GM23338 (cell line): Measurements from ENCODE around the gene TRPM7. TPM values are rescaled to one million over a fixed set of nuclear protein-coding genes. Genes with fewer than 3 reads are reported as not detected.

ENCODE experiments used
- ATAC-seq: fragments of 200-7000 bp; cut with Tn5 transposase; 3 replicates; pipeline ENCODE4 v1.9.1; 2020
- DNase-seq: peaks from one replicate; pipeline ENCODE4 v3.0.0-alpha.2; 2015; ENCODE audit warnings: low spot score
- H2AFZ ChIP-seq: fragments of 200-600 bp; sonication (generic); 2 replicates; pipeline ENCODE4 v1.8.0; 2016; ENCODE audit warnings: antibody characterized with exemption, mild to moderate bottlenecking, moderate library complexity
- H3F3A ChIP-seq: fragments of 200-600 bp; sonication (generic); replicated peaks from 2 replicates; pipeline ENCODE4 v1.8.0; 2017; ENCODE audit warnings: antibody characterized with exemption, mixed run types, low read depth
- H3K27ac ChIP-seq: fragments of 200-600 bp; sonication (generic); 2 replicates; pipeline ENCODE4 v1.6.1; 2016; ENCODE audit warnings: low read depth
- H3K27me3 ChIP-seq: fragments of 200-600 bp; sonication (generic); 2 replicates; pipeline ENCODE4 v1.8.0; 2016; ENCODE audit warnings: mild to moderate bottlenecking, mixed run types, moderate library complexity; ENCODE audit not compliant: insufficient read depth
- H3K36me3 ChIP-seq: fragments of 200-600 bp; sonication (generic); 2 replicates; pipeline ENCODE4 v1.8.0; 2016; ENCODE audit warnings: mild to moderate bottlenecking; ENCODE audit not compliant: insufficient read depth
- H3K4me1 ChIP-seq: fragments of 200-600 bp; sonication (generic); 2 replicates; pipeline ENCODE4 v1.8.0; 2016; ENCODE audit warnings: mild to moderate bottlenecking, moderate library complexity; ENCODE audit not compliant: insufficient read depth
- H3K4me2 ChIP-seq: fragments of 200-600 bp; sonication (generic); 2 replicates; pipeline ENCODE4 v1.7.1; 2017; ENCODE audit warnings: mixed run types
- H3K4me3 ChIP-seq: fragments of 200-600 bp; sonication (generic); 2 replicates; pipeline ENCODE4 v1.6.1; 2016; ENCODE audit warnings: mixed run types
- H3K79me2 ChIP-seq: fragments of 200-600 bp; sonication (generic); replicated peaks from 2 replicates; pipeline ENCODE4 v1.8.0; 2017; ENCODE audit warnings: mild to moderate bottlenecking; ENCODE audit not compliant: insufficient read depth
- H3K9me2 ChIP-seq: fragments of 200-600 bp; sonication (generic); 2 replicates; pipeline ENCODE4 v1.8.0; 2017; ENCODE audit not compliant: insufficient read depth
- H4K20me1 ChIP-seq: fragments of 200-600 bp; sonication (generic); replicated peaks from 2 replicates; pipeline ENCODE4 v1.8.0; 2017; ENCODE audit warnings: mild to moderate bottlenecking; ENCODE audit not compliant: insufficient read depth
- H3K27ac Mint-ChIP-seq: 2 replicates; pipeline ENCODE4 v1.8.0; 2020; ENCODE audit warnings: inconsistent platforms, mild to moderate bottlenecking, moderate library complexity, mixed read lengths
- H3K27me3 Mint-ChIP-seq: 3 replicates; pipeline ENCODE4 v1.8.0; 2022; ENCODE audit warnings: low read depth, mild to moderate bottlenecking, moderate library complexity, mixed read lengths, inconsistent platforms; ENCODE audit not compliant: insufficient read depth, poor library complexity
- H3K36me3 Mint-ChIP-seq: 3 replicates; pipeline ENCODE4 v1.8.0; 2021; ENCODE audit warnings: low read depth, mild to moderate bottlenecking, inconsistent platforms, moderate library complexity, mixed read lengths
- H3K4me1 Mint-ChIP-seq: 3 replicates; pipeline ENCODE4 v1.8.0; 2020; ENCODE audit warnings: mild to moderate bottlenecking, inconsistent platforms, mixed read lengths
- H3K4me3 Mint-ChIP-seq: 3 replicates; pipeline ENCODE4 v1.8.0; 2021; ENCODE audit warnings: moderate library complexity, mild to moderate bottlenecking, inconsistent platforms, mixed read lengths
- H3K9me3 Mint-ChIP-seq: 3 replicates; pipeline ENCODE4 v1.8.0; 2020; ENCODE audit warnings: moderate library complexity, mild to moderate bottlenecking, inconsistent platforms, mixed read lengths
- CREB1 ChIP-seq: fragments of 250-450 bp; sonication (Bioruptor Pico); IDR thresholded peaks from 2 replicates; pipeline ENCODE4 v1.5.0; 2020; ENCODE audit warnings: low read depth, mild to moderate bottlenecking, moderate library complexity
- CTCF ChIP-seq, 2 experiments: fragments of 200-600 bp in 1 of 2; sonication (generic) in 1 of 2; conservative IDR thresholded peaks; 2 replicates each; pipeline versions ENCODE4 v1.5.1 to v1.6.1; 2016 to 2017; ENCODE audit warnings: antibody characterized with exemption in 2 of 2, low read depth in 2 of 2, mild to moderate bottlenecking in 2 of 2, moderate library complexity in 1 of 2
- EZH2 ChIP-seq: fragments of 200-600 bp; sonication (generic); IDR thresholded peaks from one replicate; pipeline ENCODE4 v1.8.0; 2017; ENCODE audit warnings: antibody characterized with exemption, mild to moderate bottlenecking, low read depth; ENCODE audit not compliant: unreplicated experiment
- EZH2phosphoT487 ChIP-seq: fragments of 200-600 bp; sonication (generic); IDR thresholded peaks from one replicate; pipeline ENCODE4 v1.8.1; 2018; ENCODE audit warnings: antibody characterized with exemption; ENCODE audit not compliant: unreplicated experiment
- JUNB ChIP-seq: IDR thresholded peaks from one replicate; pipeline ENCODE4 v1.6.1; 2016; ENCODE audit warnings: antibody characterized with exemption; ENCODE audit not compliant: unreplicated experiment
- NANOG ChIP-seq: IDR thresholded peaks from 2 replicates; pipeline ENCODE4 v1.6.1; 2016; ENCODE audit warnings: antibody characterized with exemption, borderline replicate concordance
- POLR2AphosphoS5 ChIP-seq: IDR thresholded peaks from 2 replicates; pipeline ENCODE4 v1.6.1; 2016; ENCODE audit warnings: antibody characterized with exemption, low read depth
- STAT1 ChIP-seq: IDR thresholded peaks from one replicate; pipeline ENCODE4 v1.6.1; 2016; ENCODE audit warnings: antibody characterized with exemption; ENCODE audit not compliant: unreplicated experiment
- ZNF331 ChIP-seq: fragments of 250-450 bp; sonication (Bioruptor Pico); IDR thresholded peaks from 2 replicates; pipeline ENCODE4 v1.5.0; 2020; ENCODE audit warnings: low read depth, mild to moderate bottlenecking, moderate library complexity
- polyA plus RNA-seq: library from polyadenylated mRNA; unstranded; fragments of >200 nt; fragmentation: Nextera tagmentation; extraction: Ambion mirVana; gene quantifications from 2 replicates; pipeline ENCODE4 v1.2.1, GENCODE V29; 2016
- total RNA-seq: library from RNA; depleted of rRNA; stranded (reverse); fragments of >200 nt; shearing (Covaris generic); gene quantifications from 2 replicates; pipeline ENCODE4 v1.2.3, GENCODE V29; 2014
- TF ChIP-seq, protein P1 (sequence below): fragments of 250-450 bp; sonication (Bioruptor Pico); IDR thresholded peaks from 2 replicates; pipeline ENCODE4 v1.5.0; 2020; ENCODE audit warnings: mild to moderate bottlenecking, moderate library complexity

TRPM7 gene
- total and polyA plus RNA-seq, 2 experiments from 2014 or later, result 8.3 to 41.0 TPM

DNA sequence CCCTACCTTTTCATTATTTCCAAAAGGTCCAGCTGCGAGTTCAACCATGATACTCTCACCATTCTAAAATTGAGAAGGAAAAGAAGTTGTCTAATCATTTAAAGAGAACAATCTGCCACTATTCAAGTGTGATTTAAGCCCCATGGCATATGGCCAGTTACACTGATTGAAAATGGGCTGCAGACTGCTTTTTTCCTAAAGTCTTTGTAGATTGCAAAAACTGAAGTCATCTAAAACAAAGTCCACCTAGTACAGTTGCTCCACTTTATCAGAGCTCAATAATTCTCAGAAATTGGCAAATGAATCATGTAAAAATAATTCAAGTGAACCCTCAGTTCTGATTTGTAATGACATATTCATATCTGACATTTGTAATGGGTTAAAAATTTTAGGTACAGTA, 39.7 kb upstream of the TRPM7 start:
- DNase-seq (no peak), ATAC-seq (no peak)
- H3K36me3 Mint-ChIP-seq, result peaks cover 14% of the 10 kb centered on the region; the same call in 2 of the 3 replicates
- H3K4me3 ChIP-seq, result no peak overlapping the region
- H3K9me3 Mint-ChIP-seq, result no peaks in the 10 kb centered on the region
- no peaks in the 10 kb centered on the region for H4K20me1 ChIP-seq
- H3K36me3 ChIP-seq, result no peaks in the 10 kb centered on the region; the same call in 1 of the 2 replicates
- TF ChIP-seq POLR2AphosphoS5 (no peak), ZNF331 (CRISPR knock-in tag) (no peak), JUNB (no peak), NANOG (no peak), EZH2 (no peak), STAT1 (no peak), CTCF (conservative IDR thresholded peaks at IDR 0.05; ENCODE audit: low read depth in 2 of 2) (no peak), CREB1 (CRISPR knock-in tag) (no peak), EZH2phosphoT487 (no peak)
- TF ChIP-seq, protein P1, sequence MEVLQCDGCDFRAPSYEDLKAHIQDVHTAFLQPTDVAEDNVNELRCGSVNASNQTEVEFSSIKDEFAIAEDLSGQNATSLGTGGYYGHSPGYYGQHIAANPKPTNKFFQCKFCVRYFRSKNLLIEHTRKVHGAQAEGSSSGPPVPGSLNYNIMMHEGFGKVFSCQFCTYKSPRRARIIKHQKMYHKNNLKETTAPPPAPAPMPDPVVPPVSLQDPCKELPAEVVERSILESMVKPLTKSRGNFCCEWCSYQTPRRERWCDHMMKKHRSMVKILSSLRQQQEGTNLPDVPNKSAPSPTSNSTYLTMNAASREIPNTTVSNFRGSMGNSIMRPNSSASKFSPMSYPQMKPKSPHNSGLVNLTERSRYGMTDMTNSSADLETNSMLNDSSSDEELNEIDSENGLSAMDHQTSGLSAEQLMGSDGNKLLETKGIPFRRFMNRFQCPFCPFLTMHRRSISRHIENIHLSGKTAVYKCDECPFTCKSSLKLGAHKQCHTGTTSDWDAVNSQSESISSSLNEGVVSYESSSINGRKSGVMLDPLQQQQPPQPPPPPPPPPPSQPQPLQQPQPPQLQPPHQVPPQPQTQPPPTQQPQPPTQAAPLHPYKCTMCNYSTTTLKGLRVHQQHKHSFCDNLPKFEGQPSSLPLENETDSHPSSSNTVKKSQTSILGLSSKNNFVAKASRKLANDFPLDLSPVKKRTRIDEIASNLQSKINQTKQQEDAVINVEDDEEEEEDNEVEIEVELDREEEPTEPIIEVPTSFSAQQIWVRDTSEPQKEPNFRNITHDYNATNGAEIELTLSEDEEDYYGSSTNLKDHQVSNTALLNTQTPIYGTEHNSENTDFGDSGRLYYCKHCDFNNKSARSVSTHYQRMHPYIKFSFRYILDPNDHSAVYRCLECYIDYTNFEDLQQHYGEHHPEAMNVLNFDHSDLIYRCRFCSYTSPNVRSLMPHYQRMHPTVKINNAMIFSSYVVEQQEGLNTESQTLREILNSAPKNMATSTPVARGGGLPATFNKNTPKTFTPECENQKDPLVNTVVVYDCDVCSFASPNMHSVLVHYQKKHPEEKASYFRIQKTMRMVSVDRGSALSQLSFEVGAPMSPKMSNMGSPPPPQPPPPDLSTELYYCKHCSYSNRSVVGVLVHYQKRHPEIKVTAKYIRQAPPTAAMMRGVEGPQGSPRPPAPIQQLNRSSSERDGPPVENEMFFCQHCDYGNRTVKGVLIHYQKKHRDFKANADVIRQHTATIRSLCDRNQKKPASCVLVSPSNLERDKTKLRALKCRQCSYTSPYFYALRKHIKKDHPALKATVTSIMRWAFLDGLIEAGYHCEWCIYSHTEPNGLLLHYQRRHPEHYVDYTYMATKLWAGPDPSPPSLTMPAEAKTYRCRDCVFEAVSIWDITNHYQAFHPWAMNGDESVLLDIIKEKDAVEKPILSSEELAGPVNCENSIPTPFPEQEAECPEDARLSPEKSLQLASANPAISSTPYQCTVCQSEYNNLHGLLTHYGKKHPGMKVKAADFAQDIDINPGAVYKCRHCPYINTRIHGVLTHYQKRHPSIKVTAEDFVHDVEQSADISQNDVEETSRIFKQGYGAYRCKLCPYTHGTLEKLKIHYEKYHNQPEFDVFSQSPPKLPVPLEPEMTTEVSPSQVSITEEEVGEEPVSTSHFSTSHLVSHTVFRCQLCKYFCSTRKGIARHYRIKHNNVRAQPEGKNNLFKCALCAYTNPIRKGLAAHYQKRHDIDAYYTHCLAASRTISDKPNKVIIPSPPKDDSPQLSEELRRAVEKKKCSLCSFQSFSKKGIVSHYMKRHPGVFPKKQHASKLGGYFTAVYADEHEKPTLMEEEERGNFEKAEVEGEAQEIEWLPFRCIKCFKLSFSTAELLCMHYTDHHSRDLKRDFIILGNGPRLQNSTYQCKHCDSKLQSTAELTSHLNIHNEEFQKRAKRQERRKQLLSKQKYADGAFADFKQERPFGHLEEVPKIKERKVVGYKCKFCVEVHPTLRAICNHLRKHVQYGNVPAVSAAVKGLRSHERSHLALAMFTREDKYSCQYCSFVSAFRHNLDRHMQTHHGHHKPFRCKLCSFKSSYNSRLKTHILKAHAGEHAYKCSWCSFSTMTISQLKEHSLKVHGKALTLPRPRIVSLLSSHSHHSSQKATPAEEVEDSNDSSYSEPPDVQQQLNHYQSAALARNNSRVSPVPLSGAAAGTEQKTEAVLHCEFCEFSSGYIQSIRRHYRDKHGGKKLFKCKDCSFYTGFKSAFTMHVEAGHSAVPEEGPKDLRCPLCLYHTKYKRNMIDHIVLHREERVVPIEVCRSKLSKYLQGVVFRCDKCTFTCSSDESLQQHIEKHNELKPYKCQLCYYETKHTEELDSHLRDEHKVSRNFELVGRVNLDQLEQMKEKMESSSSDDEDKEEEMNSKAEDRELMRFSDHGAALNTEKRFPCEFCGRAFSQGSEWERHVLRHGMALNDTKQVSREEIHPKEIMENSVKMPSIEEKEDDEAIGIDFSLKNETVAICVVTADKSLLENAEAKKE (CRISPR knock-in tag), result no peak
- no peaks in the 10 kb centered on the region for H3K79me2 ChIP-seq
- H3K9me2 ChIP-seq, result no peaks in the 10 kb centered on the region
- H3K27me3 ChIP-seq, result no peaks in the 10 kb centered on the region
- H3F3A ChIP-seq, result no peaks in the 10 kb centered on the region
- H3K4me2 ChIP-seq, result no peak overlapping the region
- H3K27me3 Mint-ChIP-seq, result peaks cover 2% of the 10 kb centered on the region
- H3K4me1 Mint-ChIP-seq, result 0 out of 3 replicates have a peak, but pooled peaks cover 3% of the 10 kb centered on the region
- no peaks in the 10 kb centered on the region for H3K4me1 ChIP-seq
- H3K4me3 Mint-ChIP-seq, result no peak overlapping the region
- no peak overlapping the region for H3K27ac Mint-ChIP-seq
- H3K27ac ChIP-seq, result no peak overlapping the region
- no peak overlapping the region for H2AFZ ChIP-seq
